NB4 (cell line): ENCODE data around the gene ATXN2.

Source experiments
- CTCF ChIP-seq: IDR thresholded peaks from one replicate; pipeline ENCODE4 v1.5.1; 2012; ENCODE audit warnings: low read depth, low read length
- MYC ChIP-seq: IDR thresholded peaks from 2 replicates; pipeline ENCODE4 v1.6.1; 2011; ENCODE audit warnings: low read depth, low read length
- POLR2A ChIP-seq: IDR thresholded peaks from 2 replicates; pipeline ENCODE4 v1.6.1; 2011; ENCODE audit warnings: mild to moderate bottlenecking; ENCODE audit not compliant: insufficient read length; ENCODE audit errors: extremely low read depth

GRCh38 chr12:111448846-111449790 is 150.0 kb downstream of the ATXN2 start:
- TF ChIP-seq POLR2A, result no peak
- no peak for TF ChIP-seq CTCF
- no peak for TF ChIP-seq MYC
